Stimulated activated CD4-positive, alpha-beta T cell treated with anti-CD3 and anti-CD28 coated beads, TNF-alpha, amount 100 ng/mL, for 4 hours (primary cell): ENCODE results near the gene OCA2.

ENCODE experiments used
- DNase-seq, 3 experiments: peaks; one replicate each; pipeline ENCODE4 v3.0.0-alpha.2; 2020; ENCODE audit warnings: low read depth in 3 of 3

OCA2 gene

GRCh38 chr15:28003302-28004037 lies 95.6 kb downstream of the OCA2 start:
- no peak for DNase-seq

GRCh38 chr15:28002867-28003266 lies 96.2 kb downstream of the OCA2 start:
- no peak for DNase-seq

GRCh38 chr15:28002136-28002861 lies 96.8 kb downstream of the OCA2 start:
- DNase-seq, result no peak

DNA sequence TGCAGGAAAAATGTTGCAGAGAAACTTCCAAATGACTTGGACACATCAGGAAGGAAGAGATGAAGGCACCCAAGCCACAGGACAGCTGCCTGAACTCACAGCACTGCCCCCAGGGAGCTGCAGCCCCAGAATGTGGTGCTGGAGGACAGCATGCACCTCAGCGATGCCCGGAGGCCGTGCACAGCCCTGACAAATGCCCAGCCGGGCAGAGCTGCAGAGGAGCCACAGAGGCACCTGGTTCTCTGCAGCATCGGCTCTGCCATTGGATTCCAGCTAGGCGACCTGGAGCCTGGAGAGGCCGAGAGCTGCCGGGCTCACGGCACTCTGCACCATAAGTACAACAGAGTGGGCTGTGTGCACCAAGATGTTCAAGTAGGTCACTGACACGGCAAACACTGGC lies 97.5 kb downstream of the OCA2 start:
- no peak for DNase-seq

GRCh38 chr15:27993996-27994780 lies 104.9 kb downstream of the OCA2 start:
- DNase-seq, result no peak

DNA sequence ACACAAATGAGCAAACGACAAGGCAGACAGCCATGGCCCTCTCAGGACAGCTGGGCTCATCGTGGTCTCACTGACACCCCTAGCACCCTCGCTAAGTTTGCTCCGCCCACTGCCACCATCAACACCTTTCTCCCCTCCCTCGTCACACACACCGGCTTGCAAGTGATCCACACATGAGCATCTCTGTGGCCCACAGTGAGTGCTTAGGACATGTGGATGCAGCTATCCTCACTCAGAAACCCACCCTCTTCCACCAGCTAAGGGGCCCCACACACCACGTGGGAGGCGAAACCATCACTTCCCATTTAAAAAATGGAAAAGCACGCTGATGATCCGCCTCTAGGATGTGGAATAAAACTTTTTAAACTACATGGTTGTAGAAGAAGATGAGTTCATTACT lies 105.6 kb downstream of the OCA2 start:
- no peak for DNase-seq

DNA sequence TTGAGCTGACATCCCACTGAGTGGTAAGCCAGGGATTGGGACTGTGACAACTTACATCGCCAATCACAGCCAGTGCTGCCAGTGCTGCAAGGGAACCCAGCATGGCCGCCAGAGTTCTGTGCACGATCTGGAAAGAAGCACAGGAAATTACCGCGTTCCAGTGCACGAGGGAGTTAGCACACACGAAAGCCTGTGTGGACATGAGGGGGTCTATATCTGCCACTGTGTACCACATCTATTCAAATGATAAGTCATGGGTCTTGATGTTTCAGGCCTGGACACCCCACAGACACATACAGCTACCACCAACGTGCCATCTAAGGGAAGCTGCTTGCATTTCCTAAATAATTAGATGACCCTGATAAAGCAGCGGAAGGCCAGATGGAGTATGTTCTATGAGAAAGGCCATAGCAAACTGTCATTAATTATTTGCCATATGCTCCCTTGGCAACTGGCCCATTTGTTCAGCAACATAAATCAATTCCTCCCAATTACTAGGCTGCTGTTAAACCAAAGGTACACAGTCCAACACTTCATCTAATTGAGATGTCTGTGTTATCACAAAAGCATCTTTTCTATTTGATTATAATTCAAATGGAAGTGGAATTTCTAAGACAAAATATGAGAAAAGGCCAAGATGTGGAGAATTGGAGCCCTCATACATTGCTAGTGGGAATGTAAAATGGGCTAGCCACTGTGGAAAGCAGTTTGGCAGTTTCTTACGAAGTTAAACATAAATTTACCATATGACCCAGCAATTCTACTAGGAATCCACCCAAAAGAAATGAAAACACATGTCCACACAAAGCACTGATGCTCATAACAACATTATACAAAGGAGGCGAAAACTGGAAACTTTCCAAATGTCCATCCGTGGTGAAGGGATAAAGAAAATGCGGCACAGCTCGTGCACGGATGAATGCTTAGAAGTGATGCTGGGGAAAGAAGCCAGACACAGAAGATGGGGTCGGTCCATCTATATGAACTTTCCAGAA lies 108.3 kb downstream of the OCA2 start:
- DNase-seq, result no peak

DNA sequence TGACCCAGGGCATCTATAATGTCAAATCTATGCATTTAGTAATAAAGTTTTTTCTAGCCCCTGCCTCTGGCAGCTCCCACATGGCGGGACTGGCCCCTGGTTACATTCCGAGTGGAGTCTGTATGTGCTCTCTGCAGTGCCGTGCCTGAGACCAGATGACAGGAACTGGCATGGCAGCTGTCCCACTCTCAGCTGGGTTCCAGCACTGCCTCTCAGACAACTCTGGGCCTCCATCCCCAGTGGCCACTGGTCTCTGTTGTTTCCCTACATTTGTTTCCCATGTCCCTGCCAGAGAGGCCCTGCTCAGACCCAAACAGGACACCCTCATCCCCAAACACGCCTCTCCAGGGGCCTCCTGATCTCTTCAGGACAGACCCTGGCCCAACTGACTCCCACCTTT lies 109.3 kb downstream of the OCA2 start:
- DNase-seq, result no peak

- no peak for DNase-seq
Observed at GRCh38 chr15:27989427-27989826, 109.7 kb downstream of the OCA2 start.

DNA sequence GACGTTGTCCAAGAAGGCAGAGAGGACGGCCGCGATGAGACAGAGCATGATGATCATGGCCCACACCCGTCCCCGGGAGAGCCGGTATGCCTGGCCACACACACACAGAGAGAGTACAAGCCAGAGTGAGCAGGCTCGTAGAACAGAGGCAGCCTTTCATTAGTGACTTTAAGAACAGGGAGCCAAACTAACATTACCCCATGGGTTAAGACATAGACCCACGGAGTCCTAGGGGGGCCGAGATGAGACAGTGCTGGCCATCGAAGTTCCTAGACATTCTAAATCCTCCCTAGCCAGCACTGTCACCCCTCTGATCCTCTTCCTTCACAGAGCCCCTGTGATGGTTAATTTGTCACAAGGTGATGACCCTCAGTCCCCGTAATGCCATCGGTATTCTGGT lies 114.0 kb downstream of the OCA2 start:
- no peak for DNase-seq

GRCh38 chr15:27983496-27983895 lies 115.6 kb downstream of the OCA2 start:
- DNase-seq, result no peak

DNA sequence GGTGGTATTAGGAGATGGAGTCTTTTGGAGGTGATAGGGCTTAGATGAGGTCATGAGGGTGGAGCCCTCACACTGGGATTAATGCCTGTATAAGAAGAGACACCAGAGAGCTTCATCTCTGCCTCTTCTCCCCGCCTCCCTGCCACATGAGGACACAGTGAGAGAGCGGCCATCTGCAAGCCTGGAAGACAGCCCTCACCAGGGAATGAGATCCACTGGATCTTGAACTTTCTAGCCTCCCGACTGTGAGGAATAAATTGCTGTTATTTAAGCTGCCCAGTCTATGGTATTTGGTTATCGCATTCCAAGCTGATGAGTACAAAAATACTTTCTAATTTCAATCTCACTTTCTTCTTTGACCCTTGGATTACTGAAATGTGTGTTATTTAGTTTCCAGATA lies 121.4 kb downstream of the OCA2 start:
- no peak for DNase-seq

GRCh38 chr15:27973886-27974285 lies 125.2 kb downstream of the OCA2 start:
- no peak for DNase-seq

GRCh38 chr15:27970661-27971392 lies 128.3 kb downstream of the OCA2 start:
- no peak for DNase-seq

GRCh38 chr15:27967541-27967940 lies 131.6 kb downstream of the OCA2 start:
- no peak for DNase-seq

GRCh38 chr15:27965546-27965945 lies 133.6 kb downstream of the OCA2 start:
- no peak for DNase-seq

GRCh38 chr15:27961801-27962200 lies 137.3 kb downstream of the OCA2 start:
- no peak for DNase-seq

- no peak for DNase-seq
Observed at GRCh38 chr15:27958911-27959578, 140.1 kb downstream of the OCA2 start.

- no peak for DNase-seq
Observed at GRCh38 chr15:27956285-27956684, 142.8 kb downstream of the OCA2 start.

DNA sequence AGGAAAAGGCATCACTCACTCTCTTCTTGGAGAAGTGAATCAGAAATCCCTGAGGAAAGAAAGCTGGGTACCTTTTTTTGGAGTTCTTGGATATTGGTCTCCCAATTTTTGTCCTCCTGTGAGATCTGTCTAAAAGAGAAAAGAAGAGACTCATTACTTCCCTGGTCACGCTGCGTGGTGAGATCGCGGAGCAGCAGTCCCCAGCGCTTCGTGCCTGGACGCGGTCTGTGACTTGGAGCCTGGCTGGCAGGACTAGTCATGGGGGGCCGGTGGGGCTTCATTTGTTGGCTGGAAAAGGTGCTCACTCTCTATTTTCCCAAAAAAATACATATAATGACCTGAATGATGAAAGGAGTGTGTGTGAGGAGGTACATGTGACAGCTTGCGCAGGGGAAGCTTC lies 144.0 kb downstream of the OCA2 start:
- no peak for DNase-seq
